MM.1S (cell line): ENCODE data around the gene MAP2K7.

Experiments
- CTCF ChIP-seq: fragments of 300-600 bp; sonication (generic); IDR thresholded peaks from 2 replicates; pipeline ENCODE4 v1.5.1; 2016; ENCODE audit warnings: antibody characterized with exemption, low read length, mixed read lengths
- EZH2 ChIP-seq: fragments of 300-600 bp; sonication (generic); optimal IDR thresholded peaks from 2 replicates; pipeline ENCODE3; 2017; ENCODE audit warnings: low read depth, mild to moderate bottlenecking, antibody characterized with exemption, low read length, mixed read lengths

GRCh38 chr19:7921967-7922835 is 18.5 kb downstream of the MAP2K7 start:
- TF ChIP-seq CTCF (no peak), EZH2 (no peak)
